Left ventricle myocardium inferior (tissue), 1 donor: ENCODE results near the gene CADPS. TPM values are rescaled to one million over a fixed set of nuclear protein-coding genes. Genes with fewer than 3 reads are reported as not detected.

Experiments used
- DNase-seq: peaks from one replicate; pipeline ENCODE4 v3.0.0-alpha.2; 2020
- H3K27ac ChIP-seq: fragments of 200-600 bp; replicated peaks from 2 replicates; pipeline ENCODE4 v1.8.0; 2021
- H3K27me3 ChIP-seq: fragments of 200-600 bp; 2 replicates; pipeline ENCODE4 v1.8.0; 2021; ENCODE audit warnings: low read depth
- H3K36me3 ChIP-seq: fragments of 200-600 bp; 2 replicates; pipeline ENCODE4 v1.8.0; 2021
- H3K4me1 ChIP-seq: fragments of 200-600 bp; 2 replicates; pipeline ENCODE4 v1.8.0; 2021
- H3K4me3 ChIP-seq: fragments of 200-600 bp; 2 replicates; pipeline ENCODE4 v1.8.0; 2021; ENCODE audit warnings: mild to moderate bottlenecking, moderate library complexity
- H3K9me3 ChIP-seq: fragments of 200-600 bp; replicated peaks from 2 replicates; pipeline ENCODE4 v1.8.0; 2021
- CTCF ChIP-seq: fragments of 200-600 bp; IDR thresholded peaks from 2 replicates; pipeline ENCODE4 v1.8.0; 2021; ENCODE audit warnings: antibody characterized with exemption, mild to moderate bottlenecking, borderline replicate concordance
- intact Hi-C: fragments of 100-400 bp; cut with micrococcal nuclease; formaldehyde crosslinking; loops from one replicate; pipeline ENCODE4 v1.11.0; 2022
- total RNA-seq: library from RNA; stranded (reverse); fragmentation: NEBNext Ultra II Directional; extraction: Animal tissue kit (Norgen Biotek cat#: 25700); gene quantifications from one replicate; pipeline ENCODE4 v1.2.1, GENCODE V29; 2021
- donor health status: DM: no; HTN: yes; CAD: no; lungs with severe emphysema.

The CADPS gene
- total RNA-seq, 1 donor from 2014 or later: 25.0 TPM

- Histone ChIP-seq H3K4me3 (no peak overlapping the region), H3K27me3 (peaks cover 93% of the 10 kb centered on the region), H3K27ac (no peak overlapping the region), H3K9me3 (no peaks in the 10 kb centered on the region), H3K4me1 (no peaks in the 10 kb centered on the region), H3K36me3 (no peaks in the 10 kb centered on the region)
- no peak for TF ChIP-seq CTCF
- no peak for DNase-seq
- intact Hi-C loops: no loop called here
Observed at GRCh38 chr3:62355703-62356102, 519.5 kb downstream of the CADPS start.
